ENCODE data around the gene SRL.

SRL gene

GRCh38 chr16:4200781-4201137, 41.1 kb downstream of the SRL start:
- no peak for DNase-seq (ENCODE audit: low read depth)

- DNase-seq (ENCODE audit: low read depth) = no peak
Measured at GRCh38 chr16:4200000-4200780, 41.7 kb downstream of the SRL start.

- DNase-seq (ENCODE audit: low read depth) = no peak
Measured at GRCh38 chr16:4198816-4199215, 43.1 kb downstream of the SRL start.

- DNase-seq (ENCODE audit: low read depth) = no peak
Measured at GRCh38 chr16:4194661-4195060, 47.2 kb downstream of the SRL start.

DNA sequence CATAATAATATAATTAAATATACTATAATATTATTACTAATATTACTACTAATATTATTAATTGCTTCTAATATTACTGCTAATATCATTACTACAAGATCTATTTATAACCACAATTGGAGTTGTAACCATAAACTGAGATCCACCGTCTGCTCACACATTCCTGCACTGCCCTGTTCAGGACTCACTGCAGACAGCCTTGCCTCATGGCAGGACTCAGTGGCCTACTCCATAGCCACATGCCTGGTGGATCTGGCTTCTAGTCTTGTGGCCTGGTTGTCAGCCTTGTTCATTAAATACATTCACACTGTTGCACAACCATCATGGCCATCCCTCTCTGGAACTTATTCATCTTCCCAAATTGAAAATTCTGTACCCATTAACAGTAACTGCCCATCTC, 48.0 kb downstream of the SRL start:
- no peak for DNase-seq (ENCODE audit: low read depth)

GRCh38 chr16:4192206-4192605, 49.7 kb downstream of the SRL start:
- DNase-seq (ENCODE audit: low read depth) = no peak

GRCh38 chr16:4190712-4191333, 51.1 kb downstream of the SRL start:
- DNase-seq (ENCODE audit: low read depth) = no peak

GRCh38 chr16:4190086-4190485, 51.8 kb downstream of the SRL start:
- DNase-seq (ENCODE audit: low read depth) = no peak

DNA sequence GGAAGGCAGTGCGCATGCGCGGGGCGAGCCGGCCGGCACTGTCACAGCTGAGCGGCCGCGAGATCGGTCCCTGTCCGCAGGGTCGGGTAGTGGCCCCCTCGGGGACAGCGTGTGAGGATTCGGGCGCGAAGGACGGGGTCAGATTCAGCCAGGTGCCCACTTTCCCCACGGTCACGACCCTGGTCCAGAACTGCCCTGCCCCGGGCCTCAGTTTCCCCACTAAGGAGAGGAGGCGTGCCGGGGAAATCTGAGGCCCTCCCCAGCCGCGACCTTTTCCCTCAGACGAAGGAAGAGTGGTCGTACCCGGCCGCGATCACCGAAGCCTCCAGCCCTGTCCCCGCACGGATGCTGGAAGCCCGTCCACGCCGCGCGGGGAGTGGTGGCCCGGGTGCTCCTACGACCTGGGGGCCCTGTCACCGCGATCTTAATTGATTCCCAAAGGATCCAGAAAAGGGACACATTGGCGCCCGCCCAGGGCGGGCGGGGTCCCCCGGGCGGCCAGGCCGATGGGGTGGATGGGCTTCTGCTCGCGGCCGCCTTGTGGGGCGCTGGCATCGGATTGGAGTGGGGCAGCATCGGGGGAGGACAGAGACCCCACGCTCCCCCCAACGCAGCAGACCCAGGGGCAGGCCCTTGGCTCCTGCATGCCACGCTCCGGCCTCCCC, 57.7 kb downstream of the SRL start:
- DNase-seq (ENCODE audit: low read depth) = no peak

- peak; percentile 90 for DNase-seq (ENCODE audit: low read depth)
Measured at GRCh38 chr16:4183237-4184037, 58.4 kb downstream of the SRL start.

DNA sequence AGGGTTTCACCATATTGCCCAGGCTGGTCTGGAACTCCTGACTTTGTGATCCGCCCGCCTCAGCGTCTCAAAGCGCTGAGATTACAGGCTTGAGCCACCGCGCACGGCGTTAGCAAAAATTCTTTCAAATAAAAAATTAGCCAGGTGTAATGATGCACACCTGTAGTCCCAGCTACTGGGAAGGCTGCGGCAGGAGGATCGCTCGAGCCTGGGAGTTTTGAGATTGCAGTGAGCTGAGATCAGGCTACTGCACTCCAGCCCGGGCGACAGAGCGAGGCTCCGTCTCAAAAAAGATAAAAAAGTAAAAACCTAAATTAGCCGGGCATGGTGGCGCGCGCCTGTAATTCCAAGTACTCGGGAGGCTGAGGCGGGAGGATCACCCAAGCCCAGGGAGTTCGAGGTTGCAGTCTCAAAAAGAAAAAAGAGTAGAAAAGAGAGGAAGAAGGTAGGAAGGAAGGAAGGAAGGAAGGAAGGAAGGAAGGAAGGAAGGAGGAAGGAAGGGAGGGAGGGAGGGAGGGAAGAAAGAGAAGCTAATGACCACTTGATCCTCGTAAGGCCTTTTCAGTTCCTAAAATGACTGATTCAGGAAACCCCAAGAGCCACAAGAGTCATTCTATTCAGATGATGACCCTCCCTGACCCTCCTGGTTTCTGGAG, 59.2 kb downstream of the SRL start:
- DNase-seq (ENCODE audit: low read depth) = no peak

GRCh38 chr16:4180511-4180910, 61.4 kb downstream of the SRL start:
- DNase-seq (ENCODE audit: low read depth) = no peak

DNA sequence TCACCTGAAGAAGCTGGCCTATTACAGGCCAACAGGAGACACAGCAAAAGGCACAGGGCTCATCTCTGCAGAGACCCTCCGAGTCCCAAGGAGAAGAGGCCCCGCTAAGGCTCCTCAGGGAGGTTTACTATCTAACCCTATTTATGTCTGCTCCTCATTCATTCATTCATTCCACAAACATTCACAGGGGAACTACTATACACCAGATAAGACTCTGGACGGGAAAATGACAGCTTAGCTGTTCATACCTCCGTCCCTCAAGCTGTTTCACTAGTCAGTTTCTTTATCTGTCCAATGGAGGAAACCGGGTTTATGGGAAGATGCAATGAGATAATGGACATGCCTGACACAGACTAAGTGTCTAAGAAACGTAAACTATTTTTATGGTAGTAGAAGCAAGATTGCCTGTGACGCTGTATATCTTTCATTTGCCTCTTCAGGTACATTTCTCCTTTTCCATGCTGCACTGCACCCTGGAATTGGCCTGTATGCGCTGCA, 62.1 kb downstream of the SRL start:
- no peak for DNase-seq (ENCODE audit: low read depth)

DNA sequence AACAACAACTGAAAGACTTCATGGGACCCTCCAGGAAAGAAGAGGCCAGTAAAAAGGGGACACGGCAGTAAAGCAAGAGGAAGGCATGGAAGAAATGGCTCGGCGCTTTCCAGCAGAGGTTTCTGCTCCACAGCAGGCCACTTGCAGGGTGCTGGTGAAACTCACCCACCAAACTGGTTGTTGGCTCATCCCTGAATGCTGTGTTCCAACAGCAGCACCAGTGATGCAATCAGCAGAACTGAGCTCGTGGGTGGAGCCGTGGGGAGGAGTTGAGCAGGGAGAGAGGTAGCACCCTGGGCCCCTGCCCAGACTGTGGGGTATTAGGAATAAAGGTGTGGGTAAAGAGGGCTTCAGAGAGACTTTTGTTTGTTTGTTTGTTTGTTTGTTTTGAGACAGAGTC, 62.9 kb downstream of the SRL start:
- no peak for DNase-seq (ENCODE audit: low read depth)

DNA sequence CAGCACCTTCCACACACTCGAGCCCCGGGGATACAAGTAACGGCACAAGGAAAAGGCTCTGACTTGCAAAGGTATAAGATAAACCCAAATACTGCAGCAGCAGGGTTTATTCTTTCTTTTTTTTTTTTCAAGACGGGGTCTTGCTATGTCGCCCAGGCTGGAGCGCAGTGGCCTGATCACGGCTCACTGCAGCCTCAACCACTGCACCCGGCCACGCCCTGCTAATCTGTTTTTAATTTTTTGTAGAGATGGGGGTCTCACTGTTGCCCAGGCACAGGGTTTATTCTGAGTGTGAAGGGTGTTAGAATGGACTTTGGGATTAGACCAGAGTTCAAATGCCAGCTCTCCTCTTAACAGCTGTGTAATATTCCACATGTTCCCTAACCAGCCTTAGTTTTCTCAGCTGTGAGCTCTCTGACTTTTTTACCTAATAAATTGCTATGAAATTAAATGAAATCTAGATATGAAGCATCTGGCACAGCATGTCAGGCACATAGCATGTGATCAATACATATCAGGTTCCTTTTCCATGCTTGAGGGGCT, 63.3 kb downstream of the SRL start:
- no peak for DNase-seq (ENCODE audit: low read depth)

DNA sequence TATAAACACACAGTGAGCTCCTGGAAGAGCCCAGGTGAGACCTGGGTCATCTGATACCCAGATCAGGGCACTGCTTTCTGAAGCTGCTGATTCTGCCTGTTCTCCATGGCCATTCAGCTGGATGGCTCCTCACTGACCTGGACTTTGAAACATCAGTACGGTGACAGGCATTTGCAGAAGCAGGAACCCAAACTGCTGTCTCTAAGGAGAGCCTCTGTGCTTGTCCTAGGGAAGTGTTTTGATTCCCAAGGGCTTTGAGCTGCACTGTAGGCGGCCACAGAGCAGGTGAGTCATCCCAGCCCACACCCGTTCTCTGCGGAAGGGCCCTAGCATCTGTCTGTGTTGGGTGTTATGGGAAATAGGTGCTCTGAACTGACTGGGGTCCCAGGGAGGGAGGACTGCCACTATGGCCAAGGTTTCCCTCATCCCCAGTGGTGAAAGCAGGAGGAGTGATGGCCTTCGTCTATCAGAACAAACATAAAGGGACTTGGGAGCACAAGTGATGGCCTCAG, 64.9 kb downstream of the SRL start:
- no peak for DNase-seq (ENCODE audit: low read depth)

- DNase-seq (ENCODE audit: low read depth) = no peak
Measured at GRCh38 chr16:4175849-4176248, 66.0 kb downstream of the SRL start.

GRCh38 chr16:4172070-4172469, 69.8 kb downstream of the SRL start:
- no peak for DNase-seq (ENCODE audit: low read depth)

DNA sequence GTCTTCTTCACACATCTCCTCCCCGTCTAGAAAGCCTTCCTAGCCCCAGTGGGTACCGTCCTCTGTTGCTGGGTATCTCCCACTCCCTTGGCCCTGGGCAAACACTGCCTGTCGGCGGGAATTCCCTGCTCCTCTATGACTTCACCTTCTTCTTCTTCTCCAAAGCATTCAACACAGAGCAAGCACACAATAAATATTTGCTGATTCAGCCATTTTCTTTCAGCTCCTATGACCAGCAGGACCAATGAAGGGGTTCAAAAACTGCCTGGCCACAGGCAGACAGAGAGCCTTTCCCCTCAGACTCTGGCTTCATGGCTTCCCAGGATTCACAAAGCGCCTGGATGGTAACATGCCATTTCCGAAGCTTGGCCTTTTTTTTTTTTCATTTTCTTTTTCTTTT, 72.5 kb downstream of the SRL start:
- no peak for DNase-seq (ENCODE audit: low read depth)

- DNase-seq (ENCODE audit: low read depth) = no peak
Measured at GRCh38 chr16:4166821-4167220, 75.1 kb downstream of the SRL start.

DNA sequence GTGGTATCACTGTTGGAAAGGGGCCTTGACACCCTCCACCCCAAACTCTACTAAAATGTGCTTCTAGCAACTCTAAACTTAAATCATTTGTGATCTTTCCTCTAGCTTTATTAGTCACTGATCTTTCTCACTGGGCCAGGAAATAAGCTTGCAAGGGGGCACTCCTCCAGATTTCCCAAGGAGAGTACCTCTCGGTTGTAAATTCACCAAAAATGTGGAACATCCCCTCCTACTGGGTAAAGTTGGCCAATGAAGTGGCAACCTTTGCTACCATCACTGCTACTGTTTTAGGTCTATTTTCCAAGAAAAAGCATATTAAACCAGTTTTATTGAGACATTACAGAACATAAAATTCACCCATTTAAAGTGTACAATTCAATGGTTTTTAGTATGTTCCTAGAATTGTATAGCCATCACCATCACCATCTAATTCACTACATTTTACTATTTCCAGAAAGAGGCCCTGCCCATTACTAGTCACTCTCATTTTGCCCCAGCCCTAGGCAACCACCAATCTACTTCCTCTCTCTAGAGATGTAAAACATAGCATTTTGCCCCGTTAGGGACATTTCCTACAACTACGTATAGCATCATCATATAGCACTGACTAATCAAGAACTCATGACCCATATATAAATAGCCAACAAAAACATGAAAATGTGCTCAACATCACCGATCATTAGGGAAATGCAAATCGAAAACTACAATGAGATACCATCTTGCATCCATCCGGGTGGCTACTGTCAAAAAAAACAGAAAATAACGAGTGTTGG, 81.0 kb downstream of the SRL start:
- DNase-seq (ENCODE audit: low read depth) = no peak

Measured in activated T-cell treated with anti-CD3 and anti-CD28 coated beads for 24 hours (primary cell).